IMR-90 (cell line): ENCODE results near the gene PIK3C2B. TPM values are rescaled to one million over a fixed set of nuclear protein-coding genes. Genes with fewer than 3 reads are reported as not detected.

Experiments used
- ATAC-seq: fragments of 200-7000 bp; cut with Tn5 transposase; 2 replicates; pipeline ENCODE4 v1.9.1; 2020; ENCODE audit warnings: low read depth, mild to moderate bottlenecking, moderate library complexity
- BruUV-seq: library from RNA; stranded (reverse); fragments of 400-500 nt; replicated peaks from 2 replicates; lab custom pipeline; 2021; lab: Mats Ljungman, UMichigan
- CTCF ChIA-PET: fragments of 300-600 bp; formaldehyde crosslinking; extraction: SDS; loops from one replicate; lab custom pipeline; 2021; ENCODE audit warnings: antibody characterized with exemption; lab: Yijun Ruan, JAX
- POLR2A ChIA-PET: fragments of 300-600 bp; sonication (Branson Sonifier 250); formaldehyde crosslinking; loops from one replicate; lab custom pipeline; 2022; ENCODE audit warnings: antibody characterized with exemption; ENCODE audit not compliant: unreplicated experiment; lab: Charles Lee
- DNase-seq: peaks from one replicate; pipeline ENCODE4 v3.0.0; 2013
- H2AFZ ChIP-seq: replicated peaks from 2 replicates; pipeline ENCODE3; 2013; ENCODE audit warnings: low read length, mild to moderate bottlenecking; ENCODE audit not compliant: poor library complexity
- H2AK5ac ChIP-seq: 2 replicates; pipeline ENCODE4 v1.6.1; 2013; ENCODE audit warnings: low read depth, low read length, inconsistent platforms
- H2AK9ac ChIP-seq: replicated peaks from 2 replicates; pipeline ENCODE3; 2013; ENCODE audit warnings: mild to moderate bottlenecking, low read depth, low read length, moderate library complexity; ENCODE audit not compliant: poor library complexity
- H2BK120ac ChIP-seq: 2 replicates; pipeline ENCODE4 v1.6.1; 2013; ENCODE audit warnings: low read depth, low read length, inconsistent platforms
- H2BK15ac ChIP-seq: 3 replicates; pipeline ENCODE4 v1.6.1; 2013; ENCODE audit warnings: low read depth, low read length, inconsistent platforms
- H2BK20ac ChIP-seq: 2 replicates; pipeline ENCODE4 v1.6.1; 2013; ENCODE audit warnings: low read depth, mild to moderate bottlenecking, inconsistent platforms, low read length, moderate library complexity
- H2BK5ac ChIP-seq: 2 replicates; pipeline ENCODE4 v1.6.1; 2013; ENCODE audit warnings: mild to moderate bottlenecking, low read depth, low read length, inconsistent platforms; ENCODE audit not compliant: poor library complexity, severe bottlenecking
- H3K14ac ChIP-seq: replicated peaks from 2 replicates; pipeline ENCODE4 v1.6.1; 2013; ENCODE audit warnings: low read depth, low read length, inconsistent platforms
- H3K18ac ChIP-seq: 2 replicates; pipeline ENCODE4 v1.6.1; 2013; ENCODE audit warnings: low read depth, low read length, control low read depth
- H3K23ac ChIP-seq: 2 replicates; pipeline ENCODE4 v1.6.1; 2013; ENCODE audit warnings: low read depth, low read length, inconsistent platforms
- H3K27ac ChIP-seq: 2 replicates; pipeline ENCODE4 v1.5.1; 2013; ENCODE audit warnings: mild to moderate bottlenecking, control low read depth, low read length; ENCODE audit not compliant: insufficient read depth
- H3K27me3 ChIP-seq: 2 replicates; pipeline ENCODE4 v1.6.1; 2013; ENCODE audit warnings: low read length; ENCODE audit not compliant: control insufficient read depth, insufficient read depth
- H3K36me3 ChIP-seq: 2 replicates; pipeline ENCODE4 v1.6.1; 2013; ENCODE audit warnings: low read length, mixed read lengths; ENCODE audit not compliant: control insufficient read depth, insufficient read depth
- H3K4ac ChIP-seq: 2 replicates; pipeline ENCODE4 v1.6.1; 2013; ENCODE audit warnings: low read depth, low read length, inconsistent platforms
- H3K4me1 ChIP-seq: 2 replicates; pipeline ENCODE4 v1.6.1; 2013; ENCODE audit warnings: low read length, mixed read lengths; ENCODE audit not compliant: control insufficient read depth, insufficient read depth
- H3K4me2 ChIP-seq: 2 replicates; pipeline ENCODE4 v1.6.1; 2013; ENCODE audit warnings: low read depth, mild to moderate bottlenecking, control low read depth, low read length, moderate library complexity
- H3K4me3 ChIP-seq: 2 replicates; pipeline ENCODE4 v1.5.1; 2013; ENCODE audit warnings: low read depth, mild to moderate bottlenecking, control low read depth, low read length, moderate library complexity; ENCODE audit not compliant: insufficient read depth
- H3K56ac ChIP-seq: 2 replicates; pipeline ENCODE4 v1.6.1; 2013; ENCODE audit warnings: low read length, inconsistent platforms; ENCODE audit not compliant: insufficient read depth; ENCODE audit errors: extremely low read depth
- H3K79me1 ChIP-seq, 2 experiments: 2 replicates each; pipeline ENCODE4 v1.6.1; 2013; ENCODE audit warnings: low read length in 2 of 2, inconsistent platforms in 1 of 2, low read depth in 1 of 2
- H3K9ac ChIP-seq: 2 replicates; pipeline ENCODE4 v1.6.1; 2013; ENCODE audit warnings: low read depth, low read length, control low read depth
- H3K9me1 ChIP-seq: 2 replicates; pipeline ENCODE4 v1.6.1; 2013; ENCODE audit warnings: low read length, inconsistent platforms; ENCODE audit not compliant: insufficient read depth
- H3K9me3 ChIP-seq: 2 replicates; pipeline ENCODE4 v1.6.1; 2013; ENCODE audit warnings: low read length; ENCODE audit not compliant: control insufficient read depth, insufficient read depth
- H4K20me1 ChIP-seq: 2 replicates; pipeline ENCODE4 v1.6.1; 2013; ENCODE audit warnings: low read length, inconsistent platforms; ENCODE audit not compliant: insufficient read depth
- H4K5ac ChIP-seq: 2 replicates; pipeline ENCODE4 v1.6.1; 2013; ENCODE audit warnings: mild to moderate bottlenecking, low read depth, low read length, control low read depth
- H4K8ac ChIP-seq, 2 experiments: 2 replicates each; pipeline ENCODE4 v1.6.1; 2013; ENCODE audit warnings: low read depth in 2 of 2, low read length in 2 of 2, control low read depth in 1 of 2, inconsistent platforms in 1 of 2
- H4K91ac ChIP-seq: 2 replicates; pipeline ENCODE4 v1.6.1; 2013; ENCODE audit warnings: low read depth, low read length, inconsistent platforms; ENCODE audit not compliant: insufficient read depth
- CEBPB ChIP-seq: IDR thresholded peaks from 2 replicates; pipeline ENCODE4 v1.6.1; 2012; ENCODE audit warnings: low read depth, low read length, improper control_type of control experiment
- FOS ChIP-seq: fragments of 150-350 bp; IDR thresholded peaks from 2 replicates; pipeline ENCODE4 v1.6.1; 2016; ENCODE audit warnings: low read depth, low read length
- MAFK ChIP-seq: IDR thresholded peaks from 2 replicates; pipeline ENCODE4 v1.6.1; 2012; ENCODE audit warnings: low read depth, low read length, improper control_type of control experiment
- RAD21 ChIP-seq: IDR thresholded peaks from 2 replicates; pipeline ENCODE4 v1.6.1; 2012; ENCODE audit warnings: low read length, improper control_type of control experiment
- RFX5 ChIP-seq: IDR thresholded peaks from 2 replicates; pipeline ENCODE4 v1.8.0; 2012; ENCODE audit warnings: low read depth, mild to moderate bottlenecking, low read length, moderate library complexity
- WGBS, 2 experiments: methylation state at CpG; one replicate each; pipeline versions ENCODE4 v1.1.5 to v1.1.7; 2013; ENCODE audit warnings: missing lambda C conversion rate in 2 of 2; ENCODE audit not compliant: insufficient read length in 1 of 2; ENCODE audit errors: extremely low coverage in 2 of 2; 5-methylcytosine and 5-hydroxymethylcytosine counted together
- dilution Hi-C: fragments of 300-500 bp; cut with HindIII; formaldehyde crosslinking; loops from one replicate; pipeline ENCODE4 v1.14.3; 2018; ENCODE audit warnings: low sequenced_read_pairs; ENCODE audit not compliant: unreplicated experiment
- in situ Hi-C: fragments of 300-500 bp; cut with MboI; formaldehyde crosslinking; loops from 3 replicates; pipeline ENCODE4 v1.14.3; 2019; ENCODE audit warnings: low sequenced_read_pairs, inconsistent platforms, mixed read lengths
- intact Hi-C: fragments of 100-400 bp; cut with micrococcal nuclease; formaldehyde crosslinking; loops from 2 replicates; pipeline ENCODE4 v1.10.0; 2022
- polyA plus RNA-seq, 3 experiments: library from polyadenylated mRNA; depleted of rRNA; stranded (reverse); fragments of >200 nt; gene quantifications; 2 replicates each; pipeline ENCODE4 v1.2.3, GENCODE V29; 2012; ENCODE audit warnings: low replicate concordance in 1 of 3
- total RNA-seq: library from RNA; depleted of rRNA; stranded (reverse); fragments of >200 nt; gene quantifications from 2 replicates; pipeline ENCODE4 v1.2.3, GENCODE V29; 2012

The PIK3C2B gene
- total and polyA plus RNA-seq, 2 of the 4 experiments (the other 2 are of a cell fraction): 1.1 to 2.9 TPM

DNA sequence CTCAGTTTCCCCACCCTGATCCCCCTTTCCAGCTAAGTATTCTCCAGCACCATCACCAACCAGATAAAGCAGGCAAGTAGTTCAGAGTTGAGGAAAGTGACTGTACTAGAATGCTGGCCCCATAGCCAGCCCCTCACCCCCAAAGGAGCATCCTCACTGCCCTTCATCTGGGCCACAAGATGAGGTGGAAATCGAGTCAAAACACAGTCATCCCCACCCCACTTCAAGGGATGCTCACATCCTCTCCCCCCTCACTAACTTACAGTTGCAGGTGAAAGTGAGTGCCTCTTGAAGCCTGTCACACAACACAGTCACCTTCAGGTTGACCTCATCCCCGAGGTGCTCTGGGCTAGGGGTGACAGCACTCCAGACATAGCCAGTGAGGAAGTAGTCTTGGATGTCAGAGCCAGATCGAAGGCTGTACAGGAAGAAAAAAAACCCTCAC, 30.4 kb downstream of the PIK3C2B start:
- Histone ChIP-seq H2BK120ac (no peak overlapping the region), H3K9me3 (no peaks in the 10 kb centered on the region), H2AFZ (no peak overlapping the region), H3K4ac (no peak overlapping the region), H4K91ac (no peak overlapping the region), H3K4me3 (no peak overlapping the region), H2BK20ac (no peak overlapping the region), H3K4me2 (no peak overlapping the region), H3K18ac (no peak overlapping the region), H4K20me1 (no peaks in the 10 kb centered on the region), H3K4me1 (no peaks in the 10 kb centered on the region; the same call in 1 of the 2 replicates), H2BK15ac (no peak overlapping the region), H3K36me3 (peaks cover 19% of the 10 kb centered on the region), H3K27me3 (no peaks in the 10 kb centered on the region), H2AK5ac (no peak overlapping the region), H4K8ac (no peak overlapping the region), H2BK5ac (no peak overlapping the region), H3K27ac (no peak overlapping the region), H3K79me1 (no peaks in the 10 kb centered on the region), H4K5ac (no peak overlapping the region), H3K9ac (no peak overlapping the region), H3K23ac (no peak overlapping the region), H3K56ac (no peak overlapping the region), H2AK9ac (peak overlapping the region; percentile 29), H3K14ac (no peak overlapping the region), H3K9me1 (no peaks in the 10 kb centered on the region; the same call in 1 of the 2 replicates)
- POLR2A ChIA-PET: no interaction called here
- TF ChIP-seq RFX5: no peak
- no peak for TF ChIP-seq RAD21
- no peak for TF ChIP-seq FOS
- no peak for TF ChIP-seq CEBPB
- TF ChIP-seq MAFK: no peak
- no TSS peak for BruUV-seq
- dilution Hi-C loops (no loop called here), in situ Hi-C loops (no loop called here), intact Hi-C loops (no loop called here)
- ATAC-seq (no peak), DNase-seq (no peak)
- WGBS, 2 experiments: no CpG with 5 or more reads among the region's 3 CpGs
- CTCF ChIA-PET: interaction anchor here (1.1 to 1.3 kb wide), 2 partner anchors 15 to 65 kb away, joined by 3 read pairs; no protein-coding TSS in a partner anchor
